Esophagus mucosa (tissue), 1 donor: Measurements from ENCODE around the gene ZNF486. TPM values are rescaled to one million over a fixed set of nuclear protein-coding genes. Genes with fewer than 3 reads are reported as not detected.
"Not testable (repeated sequence)": the region's sequence is repeated elsewhere in the genome, so short reads cannot be mapped to it uniquely, and the experiment has no call there.

Experiments used
- ATAC-seq: fragments of 200-7000 bp; cut with Tn5 transposase; one replicate; pipeline ENCODE4 v1.9.1; 2020
- total RNA-seq: library from RNA; stranded (reverse); gene quantifications from one replicate; pipeline ENCODE4 v1.2.4, GENCODE V29; 2023
- donor health status: DM: yes; HTN: yes; CAD: no.

The ZNF486 gene
- total RNA-seq, 1 donor from 2014 or later: 0.60 TPM

DNA sequence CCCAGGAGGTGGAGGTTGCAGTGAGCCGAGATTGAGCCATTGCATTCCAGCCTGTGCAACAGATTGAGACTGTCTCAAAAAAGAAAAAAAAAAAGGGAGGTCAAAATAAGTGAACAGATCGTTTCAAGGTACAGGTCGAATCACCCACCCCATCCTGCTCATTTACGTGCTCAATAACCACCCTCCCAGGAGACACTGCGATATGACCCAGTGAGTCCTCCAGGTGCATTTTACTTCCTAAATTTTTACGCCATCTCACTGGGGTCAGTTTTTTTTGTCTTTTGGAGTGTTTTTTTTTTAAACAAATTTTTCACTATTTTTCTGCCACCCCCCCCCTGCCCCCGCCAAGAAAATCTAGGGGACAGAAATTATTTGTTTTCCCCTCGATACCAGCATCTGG is 68.1 kb downstream of the ZNF486 start:
- no peak for ATAC-seq

DNA sequence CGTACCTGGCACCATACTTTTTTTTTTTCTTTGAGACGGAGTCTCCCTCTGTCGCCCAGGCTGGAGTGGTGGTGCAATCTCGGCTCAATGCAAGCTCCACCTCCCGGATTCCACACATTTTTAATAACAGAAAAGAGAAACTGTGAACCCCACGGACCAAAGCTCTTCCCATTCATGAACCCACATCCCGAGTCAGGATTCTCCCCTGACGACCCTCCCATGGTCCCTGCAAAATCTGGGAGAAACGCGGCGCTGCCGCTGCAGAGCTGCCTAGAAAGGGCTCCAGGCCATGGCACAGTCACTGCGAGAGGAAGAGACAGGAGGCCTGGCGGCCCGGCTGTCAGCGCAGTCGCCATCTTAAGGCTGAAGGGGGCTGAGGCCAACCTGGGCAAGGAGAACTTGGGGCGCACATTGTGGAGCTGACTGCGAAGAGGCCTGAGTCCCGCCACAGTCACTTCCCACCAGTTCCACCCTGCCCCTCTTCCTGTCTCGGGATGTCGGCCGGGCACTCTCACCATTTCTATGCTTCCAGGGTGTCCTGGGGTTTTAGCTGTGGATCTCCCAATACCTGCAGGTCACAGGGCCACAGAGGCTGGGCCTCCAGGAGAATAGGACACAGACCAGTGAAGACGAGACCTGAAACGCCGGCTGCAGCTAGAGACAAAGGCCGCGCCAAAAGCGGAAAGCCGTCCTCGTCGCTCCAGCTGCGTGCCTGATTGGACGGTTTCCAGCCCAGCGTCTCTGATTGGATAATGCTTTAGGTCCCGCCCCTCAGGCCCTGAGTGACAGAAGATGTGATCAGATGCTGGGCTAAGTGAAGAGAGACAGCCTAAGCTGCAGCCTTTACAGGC is 71.0 kb downstream of the ZNF486 start:
- peak; percentile 79 for ATAC-seq

DNA sequence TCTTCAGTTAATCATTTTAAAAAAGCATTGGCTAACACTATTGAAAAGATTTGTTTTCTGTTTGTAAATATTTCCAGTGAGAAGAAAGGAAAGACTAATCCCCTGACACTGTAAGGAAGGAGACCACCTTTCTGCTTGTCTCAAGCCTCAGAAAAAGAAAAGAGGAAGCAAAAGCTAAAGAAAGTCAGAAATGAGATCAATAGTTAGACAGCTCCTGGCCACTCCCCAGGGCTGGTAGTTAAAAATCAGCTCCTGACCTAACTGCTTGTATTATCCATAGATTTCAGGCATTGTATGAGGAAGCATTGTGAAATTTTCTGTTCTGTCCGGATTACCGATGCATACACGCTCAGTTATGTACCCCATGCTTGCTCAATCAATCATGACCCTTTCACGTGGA is 76.6 kb downstream of the ZNF486 start:
- ATAC-seq: no peak

DNA sequence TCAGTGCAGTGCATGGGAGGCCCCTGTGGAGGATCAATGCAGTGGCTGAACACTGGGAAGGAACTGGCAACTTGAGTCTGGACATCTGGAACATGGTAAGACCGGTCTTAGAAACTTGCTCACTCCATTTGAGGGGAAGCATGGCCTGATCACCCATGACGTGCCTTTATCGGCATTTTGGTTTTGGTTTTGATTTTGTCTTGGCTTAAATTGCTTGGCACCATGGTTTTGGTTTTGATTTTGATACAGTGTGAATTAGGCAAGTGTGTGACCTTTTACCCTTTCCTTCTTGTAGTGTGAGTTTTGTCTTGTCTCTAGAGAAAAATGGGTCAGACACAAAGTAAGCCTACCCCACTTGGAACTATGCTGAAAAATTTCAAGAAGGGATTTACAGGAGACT is 77.3 kb downstream of the ZNF486 start:
- ATAC-seq: no peak

DNA sequence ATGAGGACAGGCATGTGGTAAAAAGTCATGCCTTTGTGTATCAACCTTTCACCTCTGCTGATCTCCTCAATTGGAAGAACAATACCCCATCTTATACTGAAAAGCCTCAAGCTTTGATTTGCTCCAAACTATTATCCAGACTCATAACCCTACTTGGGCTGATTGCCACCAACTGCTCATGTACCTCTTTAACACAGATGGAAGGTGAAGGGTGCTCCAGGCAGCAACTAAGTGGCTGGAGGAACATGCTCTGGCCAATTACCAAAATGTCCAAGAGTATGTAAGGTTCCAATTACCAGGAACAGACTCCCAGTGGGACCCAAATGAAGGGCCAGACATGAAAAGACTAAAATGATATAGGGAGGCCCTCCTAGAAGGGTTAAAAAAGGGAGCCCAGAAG is 78.3 kb downstream of the ZNF486 start:
- ATAC-seq: no peak

DNA sequence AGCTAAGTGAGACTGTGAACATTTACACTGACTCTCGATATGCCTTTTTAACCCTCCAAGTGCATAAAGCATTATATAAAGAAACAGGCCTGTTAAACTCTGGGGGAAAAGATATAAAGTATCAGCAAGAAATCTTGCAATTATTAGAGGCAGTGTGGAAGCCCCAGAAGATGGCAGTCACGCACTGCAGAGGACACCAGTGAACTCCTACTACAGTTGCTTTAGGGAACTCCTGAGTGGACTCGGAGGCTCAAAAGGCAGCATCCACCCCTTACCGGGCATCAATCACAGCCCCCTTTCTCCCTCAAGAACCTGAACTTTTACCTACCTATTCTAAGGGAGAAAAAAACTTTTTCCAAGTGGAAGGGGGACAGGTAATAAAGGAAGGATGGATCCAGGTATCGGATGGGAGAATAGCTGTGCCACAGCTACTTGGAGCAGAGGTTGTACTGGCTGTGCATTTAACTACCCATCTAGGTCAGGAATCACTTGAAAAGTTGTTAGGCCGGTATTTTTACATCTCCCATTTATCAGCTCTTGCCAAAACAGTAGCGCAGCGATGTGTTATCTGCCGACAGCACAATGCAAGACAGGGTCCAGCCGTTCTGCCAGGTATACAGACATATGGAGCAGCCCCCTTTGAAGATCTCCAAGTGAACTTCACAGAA is 80.1 kb downstream of the ZNF486 start:
- no peak for ATAC-seq

DNA sequence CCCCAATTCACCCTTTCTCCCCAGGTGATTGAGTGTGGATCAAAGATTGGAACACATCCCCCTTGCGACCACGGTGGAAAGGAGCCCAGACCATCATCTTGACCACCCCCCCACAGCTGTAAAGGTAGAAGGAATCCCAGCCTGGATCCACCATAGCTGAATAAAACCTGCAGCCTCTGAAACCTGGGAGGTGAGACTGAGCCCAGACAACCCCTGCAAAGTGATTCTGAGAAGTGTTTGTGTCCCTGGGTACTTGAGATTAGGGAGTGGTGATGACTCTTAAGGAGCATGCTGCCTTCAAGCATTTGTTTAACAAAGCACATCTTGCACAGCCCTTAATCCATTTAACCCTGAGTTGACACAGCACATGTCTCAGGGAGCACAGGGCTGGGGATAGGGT is 81.2 kb downstream of the ZNF486 start:
- not testable (repeated sequence) for ATAC-seq

Other genes with a start within 250 kb of the ZNF486 start
- gene ZNF682, start 127.7 kb upstream of the ZNF486 start, total RNA-seq: 3.3 TPM
- 0.96 TPM for gene ZNF90, start 89.2 kb upstream of the ZNF486 start, total RNA-seq